IPS-18c (cell line): ENCODE data around the gene MRPL48.

Source experiments
- H3K4me3 ChIP-seq: 2 replicates; pipeline ENCODE4 v1.7.0; 2013; ENCODE audit warnings: low read depth, mild to moderate bottlenecking, low read length, moderate library complexity; ENCODE audit not compliant: insufficient read depth
- H3K9me3 ChIP-seq: one replicate; pipeline ENCODE4 v1.6.1; 2013; ENCODE audit warnings: mild to moderate bottlenecking, low read length, moderate library complexity; ENCODE audit not compliant: control insufficient read depth, insufficient read depth

Gene MRPL48

DNA sequence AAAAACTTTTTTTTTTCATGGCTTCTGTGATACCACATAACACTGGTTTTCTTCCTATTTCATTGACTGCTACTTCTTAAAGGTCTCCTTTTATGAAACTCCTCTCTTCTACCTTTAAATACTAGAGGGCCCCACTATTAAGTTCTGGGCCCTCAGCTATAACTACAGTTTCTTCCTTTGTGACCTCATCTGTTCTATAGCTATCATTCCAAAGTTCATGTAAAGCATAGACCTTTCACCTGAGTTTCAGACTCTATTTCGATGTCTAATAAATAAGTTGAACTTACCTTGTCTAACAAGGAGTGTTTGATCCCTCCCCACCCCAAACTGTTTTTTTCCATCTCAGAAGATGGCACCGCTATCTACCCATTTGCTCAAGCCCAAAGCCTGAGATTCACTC is 124.4 kb downstream of the MRPL48 start:
- Histone ChIP-seq H3K4me3 (no peak overlapping the region), H3K9me3 (no peaks in the 10 kb centered on the region)

DNA sequence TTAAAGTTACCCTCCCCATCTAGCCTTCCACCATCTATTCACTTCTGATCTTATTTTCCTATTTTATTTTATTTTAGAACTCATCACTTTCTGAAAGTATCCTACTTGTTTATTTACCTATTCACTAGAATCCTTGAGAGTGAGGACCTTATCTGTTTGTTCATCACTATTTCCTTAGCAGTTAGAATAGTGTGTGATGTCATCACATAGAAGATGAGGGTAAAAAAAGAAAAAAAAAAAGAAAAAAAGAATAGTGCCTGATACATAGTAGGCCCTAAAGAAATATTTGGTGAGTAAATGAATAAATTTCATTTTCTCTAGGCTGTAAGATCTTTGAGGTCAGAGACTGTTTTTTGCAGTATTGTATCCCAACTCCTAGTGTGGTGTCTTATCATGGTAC is 125.8 kb downstream of the MRPL48 start:
- peaks cover 3% of the 10 kb centered on the region for H3K9me3 ChIP-seq
- H3K4me3 ChIP-seq = no peak overlapping the region

DNA sequence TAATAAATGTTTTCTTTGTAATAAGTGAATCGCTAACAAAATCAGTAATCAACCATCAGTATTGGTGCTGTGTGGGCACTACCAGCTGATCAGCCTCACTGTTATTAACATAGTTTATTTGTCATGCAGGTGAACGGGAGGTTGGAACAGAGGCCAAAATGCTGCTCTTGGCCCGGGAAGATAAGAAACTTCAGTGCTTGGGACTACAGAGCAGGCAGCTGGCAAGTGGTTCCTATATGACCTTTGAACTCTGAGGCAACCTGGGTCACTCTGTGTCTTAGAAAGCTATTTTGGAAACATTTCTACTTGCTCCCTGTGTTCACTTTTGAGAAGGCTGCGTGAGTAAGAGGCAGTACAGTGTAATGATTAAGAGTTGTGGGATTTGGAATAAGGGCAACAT is 126.6 kb downstream of the MRPL48 start:
- peaks cover 3% of the 10 kb centered on the region for H3K9me3 ChIP-seq
- no peak overlapping the region for H3K4me3 ChIP-seq
